ENCODE results near the gene CDK15. TPM values are rescaled to one million over a fixed set of nuclear protein-coding genes. Genes with fewer than 3 reads are reported as not detected.

Gene CDK15
- polyA plus RNA-seq, 2 donors, result 0.05 to 0.18 TPM

- H3K27me3 ChIP-seq (ENCODE audit: control insufficient read depth in 1 of 2, insufficient read depth in 2 of 2, low read length in 2 of 2), result no peaks in the 10 kb centered on the region
- no peaks in the 10 kb centered on the region for H3K4me1 ChIP-seq (ENCODE audit: control insufficient read depth in 2 of 2, insufficient read depth in 2 of 2, low read length in 1 of 2)
- H3K27ac ChIP-seq (ENCODE audit: low read depth in 2 of 2, low read length in 1 of 2), result no peak overlapping the region
- H3K4me3 ChIP-seq (ENCODE audit: low read depth in 1 of 2, low read length in 2 of 2), result no peak overlapping the region
- no peaks in the 10 kb centered on the region for H3K9me3 ChIP-seq (ENCODE audit: control insufficient read depth in 2 of 2, insufficient read depth in 1 of 2, low read depth in 1 of 2, low read length in 1 of 2)
- H3K36me3 ChIP-seq (ENCODE audit: control insufficient read depth in 2 of 2, insufficient read depth in 2 of 2, low read length in 1 of 2), result no peaks in the 10 kb centered on the region
These were observed 19.9 kb upstream of the CDK15 start for GRCh38 chr2:201786471-201786870.

GRCh38 chr2:201788371-201788770, 18.0 kb upstream of the CDK15 start:
- Histone ChIP-seq H3K27ac (ENCODE audit: low read depth in 2 of 2, low read length in 1 of 2) (no peak overlapping the region), H3K36me3 (ENCODE audit: control insufficient read depth in 2 of 2, insufficient read depth in 2 of 2, low read length in 1 of 2) (no peaks in the 10 kb centered on the region), H3K4me1 (ENCODE audit: control insufficient read depth in 2 of 2, insufficient read depth in 2 of 2, low read length in 1 of 2) (no peaks in the 10 kb centered on the region), H3K9me3 (ENCODE audit: control insufficient read depth in 2 of 2, insufficient read depth in 1 of 2, low read depth in 1 of 2, low read length in 1 of 2) (no peaks in the 10 kb centered on the region), H3K4me3 (ENCODE audit: low read depth in 1 of 2, low read length in 2 of 2) (no peak overlapping the region), H3K27me3 (ENCODE audit: control insufficient read depth in 1 of 2, insufficient read depth in 2 of 2, low read length in 2 of 2) (no peaks in the 10 kb centered on the region)
- WGBS, 2 donors, result 77 to 81% methylated on average over 3 of the region's 3 CpGs

GRCh38 chr2:201789395-201789794, 16.9 kb upstream of the CDK15 start:
- WGBS, 2 donors, result 60 to 74% methylated on average over 2 of the region's 2 CpGs
- H3K36me3 ChIP-seq (ENCODE audit: control insufficient read depth in 2 of 2, insufficient read depth in 2 of 2, low read length in 1 of 2), result no peaks in the 10 kb centered on the region

GRCh38 chr2:201790291-201790690, 16.0 kb upstream of the CDK15 start:
- H3K4me1 ChIP-seq (ENCODE audit: control insufficient read depth in 2 of 2, insufficient read depth in 2 of 2, low read length in 1 of 2), result no peaks in the 10 kb centered on the region
- 69 to 87% methylated on average over 3 of the region's 3 CpGs for WGBS, 2 donors
- no peaks in the 10 kb centered on the region for H3K9me3 ChIP-seq (ENCODE audit: control insufficient read depth in 2 of 2, insufficient read depth in 1 of 2, low read depth in 1 of 2, low read length in 1 of 2)
- no peak overlapping the region for H3K27ac ChIP-seq (ENCODE audit: low read depth in 2 of 2, low read length in 1 of 2)
- no peak overlapping the region for H3K4me3 ChIP-seq (ENCODE audit: low read depth in 1 of 2, low read length in 2 of 2)
- H3K36me3 ChIP-seq (ENCODE audit: control insufficient read depth in 2 of 2, insufficient read depth in 2 of 2, low read length in 1 of 2), result no peaks in the 10 kb centered on the region
- H3K27me3 ChIP-seq (ENCODE audit: control insufficient read depth in 1 of 2, insufficient read depth in 2 of 2, low read length in 2 of 2), result no peaks in the 10 kb centered on the region

More at GRCh38 chr2:201789395-201789794, 16.9 kb upstream of the CDK15 start:
- Histone ChIP-seq H3K4me1 (ENCODE audit: control insufficient read depth in 2 of 2, insufficient read depth in 2 of 2, low read length in 1 of 2) (no peaks in the 10 kb centered on the region), H3K9me3 (ENCODE audit: control insufficient read depth in 2 of 2, insufficient read depth in 1 of 2, low read depth in 1 of 2, low read length in 1 of 2) (no peaks in the 10 kb centered on the region), H3K27me3 (ENCODE audit: control insufficient read depth in 1 of 2, insufficient read depth in 2 of 2, low read length in 2 of 2) (no peaks in the 10 kb centered on the region), H3K4me3 (ENCODE audit: low read depth in 1 of 2, low read length in 2 of 2) (no peak overlapping the region), H3K27ac (ENCODE audit: low read depth in 2 of 2, low read length in 1 of 2) (no peak overlapping the region)

GRCh38 chr2:201790989-201791388, 15.3 kb upstream of the CDK15 start:
- no peak overlapping the region for H3K4me3 ChIP-seq (ENCODE audit: low read depth in 1 of 2, low read length in 2 of 2)
- H3K27me3 ChIP-seq (ENCODE audit: control insufficient read depth in 1 of 2, insufficient read depth in 2 of 2, low read length in 2 of 2), result no peaks in the 10 kb centered on the region
- 80 to 84% methylated on average over 2 of the region's 2 CpGs for WGBS, 2 donors

GRCh38 chr2:201793631-201794030, 12.7 kb upstream of the CDK15 start:
- Histone ChIP-seq H3K4me1 (ENCODE audit: control insufficient read depth in 2 of 2, insufficient read depth in 2 of 2, low read length in 1 of 2) (no peaks in the 10 kb centered on the region), H3K4me3 (ENCODE audit: low read depth in 1 of 2, low read length in 2 of 2) (no peak overlapping the region), H3K9me3 (ENCODE audit: control insufficient read depth in 2 of 2, insufficient read depth in 1 of 2, low read depth in 1 of 2, low read length in 1 of 2) (no peaks in the 10 kb centered on the region), H3K27me3 (ENCODE audit: control insufficient read depth in 1 of 2, insufficient read depth in 2 of 2, low read length in 2 of 2) (no peaks in the 10 kb centered on the region), H3K36me3 (ENCODE audit: control insufficient read depth in 2 of 2, insufficient read depth in 2 of 2, low read length in 1 of 2) (no peaks in the 10 kb centered on the region), H3K27ac (ENCODE audit: low read depth in 2 of 2, low read length in 1 of 2) (no peak overlapping the region)
- 78 to 85% methylated on average over 1 of the region's 1 CpG for WGBS, 2 donors

More at GRCh38 chr2:201790989-201791388, 15.3 kb upstream of the CDK15 start:
- H3K36me3 ChIP-seq (ENCODE audit: control insufficient read depth in 2 of 2, insufficient read depth in 2 of 2, low read length in 1 of 2), result no peaks in the 10 kb centered on the region
- H3K9me3 ChIP-seq (ENCODE audit: control insufficient read depth in 2 of 2, insufficient read depth in 1 of 2, low read depth in 1 of 2, low read length in 1 of 2), result no peaks in the 10 kb centered on the region
- H3K4me1 ChIP-seq (ENCODE audit: control insufficient read depth in 2 of 2, insufficient read depth in 2 of 2, low read length in 1 of 2), result no peaks in the 10 kb centered on the region
- no peak overlapping the region for H3K27ac ChIP-seq (ENCODE audit: low read depth in 2 of 2, low read length in 1 of 2)

- H3K9me3 ChIP-seq (ENCODE audit: control insufficient read depth in 2 of 2, insufficient read depth in 1 of 2, low read depth in 1 of 2, low read length in 1 of 2), result no peaks in the 10 kb centered on the region
- H3K27ac ChIP-seq (ENCODE audit: low read depth in 2 of 2, low read length in 1 of 2), result no peak overlapping the region
- WGBS, 2 donors, result 80 to 87% methylated on average over 6 of the region's 6 CpGs
- no peak overlapping the region for H3K4me3 ChIP-seq (ENCODE audit: low read depth in 1 of 2, low read length in 2 of 2)
- no peaks in the 10 kb centered on the region for H3K27me3 ChIP-seq (ENCODE audit: control insufficient read depth in 1 of 2, insufficient read depth in 2 of 2, low read length in 2 of 2)
- no peaks in the 10 kb centered on the region for H3K4me1 ChIP-seq (ENCODE audit: control insufficient read depth in 2 of 2, insufficient read depth in 2 of 2, low read length in 1 of 2)
- H3K36me3 ChIP-seq (ENCODE audit: control insufficient read depth in 2 of 2, insufficient read depth in 2 of 2, low read length in 1 of 2), result no peaks in the 10 kb centered on the region
These were observed 12.0 kb upstream of the CDK15 start for GRCh38 chr2:201794294-201794693.

GRCh38 chr2:201795607-201796477, 10.5 kb upstream of the CDK15 start:
- Histone ChIP-seq H3K27ac (ENCODE audit: low read depth in 2 of 2, low read length in 1 of 2) (no peak overlapping the region), H3K36me3 (ENCODE audit: control insufficient read depth in 2 of 2, insufficient read depth in 2 of 2, low read length in 1 of 2) (no peaks in the 10 kb centered on the region), H3K4me3 (ENCODE audit: low read depth in 1 of 2, low read length in 2 of 2) (no peak overlapping the region), H3K4me1 (ENCODE audit: control insufficient read depth in 2 of 2, insufficient read depth in 2 of 2, low read length in 1 of 2) (no peaks in the 10 kb centered on the region), H3K9me3 (ENCODE audit: control insufficient read depth in 2 of 2, insufficient read depth in 1 of 2, low read depth in 1 of 2, low read length in 1 of 2) (no peaks in the 10 kb centered on the region), H3K27me3 (ENCODE audit: control insufficient read depth in 1 of 2, insufficient read depth in 2 of 2, low read length in 2 of 2) (no peaks in the 10 kb centered on the region)
- 29 to 32% methylated on average over 5 of the region's 5 CpGs for WGBS, 2 donors

GRCh38 chr2:201796478-201796865, 9.9 kb upstream of the CDK15 start:
- no peaks in the 10 kb centered on the region for H3K4me1 ChIP-seq (ENCODE audit: control insufficient read depth in 2 of 2, insufficient read depth in 2 of 2, low read length in 1 of 2)
- H3K9me3 ChIP-seq (ENCODE audit: control insufficient read depth in 2 of 2, insufficient read depth in 1 of 2, low read depth in 1 of 2, low read length in 1 of 2), result no peaks in the 10 kb centered on the region
- H3K27me3 ChIP-seq (ENCODE audit: control insufficient read depth in 1 of 2, insufficient read depth in 2 of 2, low read length in 2 of 2), result no peaks in the 10 kb centered on the region
- H3K27ac ChIP-seq (ENCODE audit: low read depth in 2 of 2, low read length in 1 of 2), result no peak overlapping the region
- H3K4me3 ChIP-seq (ENCODE audit: low read depth in 1 of 2, low read length in 2 of 2), result no peak overlapping the region
- H3K36me3 ChIP-seq (ENCODE audit: control insufficient read depth in 2 of 2, insufficient read depth in 2 of 2, low read length in 1 of 2), result no peaks in the 10 kb centered on the region

- H3K9me3 ChIP-seq (ENCODE audit: control insufficient read depth in 2 of 2, insufficient read depth in 1 of 2, low read depth in 1 of 2, low read length in 1 of 2), result no peaks in the 10 kb centered on the region
- H3K27ac ChIP-seq (ENCODE audit: low read depth in 2 of 2, low read length in 1 of 2), result no peak overlapping the region
- 57% methylated on average over 5 of the region's 5 CpGs for WGBS, 2 donors
- H3K36me3 ChIP-seq (ENCODE audit: control insufficient read depth in 2 of 2, insufficient read depth in 2 of 2, low read length in 1 of 2), result no peaks in the 10 kb centered on the region
- H3K4me1 ChIP-seq (ENCODE audit: control insufficient read depth in 2 of 2, insufficient read depth in 2 of 2, low read length in 1 of 2), result no peaks in the 10 kb centered on the region
- no peaks in the 10 kb centered on the region for H3K27me3 ChIP-seq (ENCODE audit: control insufficient read depth in 1 of 2, insufficient read depth in 2 of 2, low read length in 2 of 2)
- H3K4me3 ChIP-seq (ENCODE audit: low read depth in 1 of 2, low read length in 2 of 2), result no peak overlapping the region
These were observed 9.0 kb upstream of the CDK15 start for GRCh38 chr2:201797175-201797840.

All from esophagus (tissue), 2 donors.